Stimulated activated CD4-positive, alpha-beta T cell treated with anti-CD3 and anti-CD28 coated beads, Interleukin-1b, Interleukin-23, amount 100 ng/mL, for 4 hours (primary cell): Measurements from ENCODE around the gene PLXNB2.
A peak's percentile ranks its signal among the peaks of the same experiment; 100 is the strongest.

Experiments
- DNase-seq, 2 donors: peaks; one replicate each; pipeline ENCODE4 v3.0.0-alpha.2; 2020; ENCODE audit warnings: low read depth in 2 of 2

Gene PLXNB2

GRCh38 chr22:50264104-50264745, 43.2 kb downstream of the PLXNB2 start:
- no peak for DNase-seq

- no peak for DNase-seq
Observed at GRCh38 chr22:50262973-50263617, 44.4 kb downstream of the PLXNB2 start.

- no peak for DNase-seq
Observed at GRCh38 chr22:50262460-50262911, 45.0 kb downstream of the PLXNB2 start.

- no peak for DNase-seq
Observed at GRCh38 chr22:50261615-50262459, 45.6 kb downstream of the PLXNB2 start, which contains the start of gene MAPK12. TSS of gene MAPK12 (minus strand) at chr22:50261683. CDS start at chr22:50261509, 174 bp downstream.

- DNase-seq = peak in 1 of 2 donors; percentile 37
Observed at GRCh38 chr22:50260801-50261614, 46.4 kb downstream of the PLXNB2 start.

GRCh38 chr22:50260434-50260800, 47.0 kb downstream of the PLXNB2 start:
- no peak for DNase-seq

- DNase-seq = no peak
Observed at GRCh38 chr22:50259302-50259701, 48.1 kb downstream of the PLXNB2 start.

- DNase-seq = no peak
Observed at GRCh38 chr22:50258361-50259292, 48.8 kb downstream of the PLXNB2 start.

GRCh38 chr22:50257451-50258360, 49.7 kb downstream of the PLXNB2 start:
- DNase-seq = no peak

GRCh38 chr22:50257041-50257440, 50.4 kb downstream of the PLXNB2 start:
- no peak for DNase-seq

GRCh38 chr22:50256258-50256862, 51.1 kb downstream of the PLXNB2 start:
- no peak for DNase-seq

- no peak for DNase-seq
Observed at GRCh38 chr22:50255607-50256006, 51.8 kb downstream of the PLXNB2 start.

GRCh38 chr22:50255099-50255498, 52.3 kb downstream of the PLXNB2 start:
- no peak for DNase-seq

- DNase-seq = no peak
Observed at GRCh38 chr22:50253941-50254340, 53.5 kb downstream of the PLXNB2 start.

- no peak for DNase-seq
Observed at GRCh38 chr22:50253046-50253915, 54.2 kb downstream of the PLXNB2 start.

- DNase-seq = peak; percentile 62 to 64
Observed at GRCh38 chr22:50252082-50253045, 55.1 kb downstream of the PLXNB2 start.
